HG03064 (cell line): ENCODE data around the gene B4GALNT3.

Experiments
- ATAC-seq: cut with Tn5 transposase; IDR thresholded peaks from one replicate; pipeline ENCODE4 v1.9.1; 2021; ENCODE audit warnings: low read depth; ENCODE audit not compliant: unreplicated experiment

Gene B4GALNT3

DNA sequence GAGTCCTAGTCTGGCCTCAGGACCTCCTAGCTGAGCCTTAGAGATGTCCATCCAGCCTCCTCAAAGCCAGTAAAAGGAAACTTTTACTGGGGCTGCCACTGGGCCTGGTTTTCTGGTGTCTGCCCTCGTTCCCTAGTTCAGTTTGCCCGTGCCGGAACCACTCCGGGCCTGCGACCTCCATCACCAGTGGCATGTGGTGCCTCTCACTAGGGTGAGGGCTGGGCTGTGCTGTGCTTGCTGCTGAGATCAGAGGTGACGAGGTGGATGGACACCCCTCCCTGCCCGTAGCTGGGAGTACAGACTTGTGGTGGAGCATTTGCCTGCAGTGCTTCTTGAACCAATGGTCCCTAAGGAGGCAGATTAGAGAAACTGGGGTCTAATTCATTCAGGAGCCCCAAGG, 75.7 kb downstream of the B4GALNT3 start:
- ATAC-seq, result no peak

DNA sequence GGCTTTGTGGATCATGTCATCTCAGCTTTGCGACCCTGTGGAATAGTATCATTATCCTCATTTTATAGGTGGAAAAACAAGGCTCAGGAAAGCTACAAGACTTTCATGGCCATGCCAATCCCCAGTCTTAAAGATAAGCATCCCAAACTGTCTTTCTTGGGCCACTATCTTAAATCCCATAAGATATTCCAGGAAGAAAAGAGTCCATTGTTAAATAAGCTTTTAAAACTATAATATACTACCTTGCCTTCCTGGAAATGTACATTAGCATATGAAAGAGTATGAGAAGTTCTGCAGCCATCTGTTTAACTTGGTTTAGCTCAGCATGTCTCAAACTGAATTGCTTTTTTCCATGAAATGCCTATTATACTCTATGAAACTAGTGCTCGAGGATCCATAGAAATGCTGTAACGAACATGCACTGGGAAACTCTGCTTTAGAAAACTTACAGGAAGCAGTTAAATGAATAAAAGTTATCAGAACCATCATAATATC, 77.1 kb downstream of the B4GALNT3 start:
- no peak for ATAC-seq

DNA sequence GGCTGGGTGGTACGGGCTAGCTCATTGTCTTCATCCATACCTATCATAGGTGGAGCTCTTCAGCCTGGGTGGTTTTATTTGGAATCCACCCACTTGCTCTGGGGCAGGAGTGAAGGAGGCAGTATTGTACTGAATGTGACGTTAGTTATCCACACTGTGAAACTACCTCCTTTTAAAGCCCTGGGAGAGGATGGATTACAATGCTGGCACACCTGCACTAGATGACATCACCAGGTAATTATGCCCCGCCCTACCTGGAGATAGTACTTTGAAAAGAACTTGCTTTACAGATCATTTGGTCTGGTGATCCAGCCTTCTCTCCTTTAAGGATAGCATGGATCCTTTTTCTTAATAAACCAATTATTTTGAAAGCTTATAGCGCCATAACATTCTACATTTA, 78.0 kb downstream of the B4GALNT3 start:
- ATAC-seq, result no peak

DNA sequence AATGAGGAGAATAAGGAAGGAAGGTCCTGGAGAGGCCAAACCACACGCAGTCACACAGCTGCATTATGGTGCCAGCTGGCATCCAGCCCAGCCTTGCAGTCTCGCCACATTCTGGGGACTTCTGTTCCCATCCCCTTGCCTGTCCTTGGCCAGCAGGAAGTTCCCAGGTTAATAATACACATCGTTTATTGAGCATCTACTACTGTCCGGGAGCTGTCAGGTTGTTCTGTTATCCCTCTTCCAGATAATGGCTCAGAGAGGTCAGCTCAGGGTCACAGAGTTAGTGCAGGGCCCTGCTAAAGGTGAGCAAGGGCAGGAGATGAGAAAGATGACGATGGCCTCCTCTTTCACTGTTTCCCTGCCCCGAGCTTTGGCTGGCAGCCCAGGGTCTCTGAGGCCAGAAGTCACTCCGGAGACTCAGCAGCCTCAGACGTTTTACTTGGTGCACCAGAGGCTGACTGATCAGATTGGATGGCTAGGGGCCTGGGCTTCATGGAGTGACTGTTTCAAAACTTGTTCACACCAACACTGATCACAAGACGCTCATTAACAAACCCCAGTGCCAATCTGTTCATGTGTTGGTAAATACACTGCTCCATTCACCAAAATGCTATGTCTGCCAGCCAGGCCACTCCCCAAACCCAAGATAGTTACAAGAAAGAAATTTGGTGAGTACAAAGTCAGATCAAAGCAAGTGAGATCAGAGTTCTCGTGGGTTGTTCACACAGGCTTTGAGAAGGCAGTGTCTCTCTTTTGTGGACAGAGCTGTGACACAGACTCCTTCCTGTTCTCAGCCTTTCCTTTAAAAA, 79.2 kb downstream of the B4GALNT3 start:
- no peak for ATAC-seq

DNA sequence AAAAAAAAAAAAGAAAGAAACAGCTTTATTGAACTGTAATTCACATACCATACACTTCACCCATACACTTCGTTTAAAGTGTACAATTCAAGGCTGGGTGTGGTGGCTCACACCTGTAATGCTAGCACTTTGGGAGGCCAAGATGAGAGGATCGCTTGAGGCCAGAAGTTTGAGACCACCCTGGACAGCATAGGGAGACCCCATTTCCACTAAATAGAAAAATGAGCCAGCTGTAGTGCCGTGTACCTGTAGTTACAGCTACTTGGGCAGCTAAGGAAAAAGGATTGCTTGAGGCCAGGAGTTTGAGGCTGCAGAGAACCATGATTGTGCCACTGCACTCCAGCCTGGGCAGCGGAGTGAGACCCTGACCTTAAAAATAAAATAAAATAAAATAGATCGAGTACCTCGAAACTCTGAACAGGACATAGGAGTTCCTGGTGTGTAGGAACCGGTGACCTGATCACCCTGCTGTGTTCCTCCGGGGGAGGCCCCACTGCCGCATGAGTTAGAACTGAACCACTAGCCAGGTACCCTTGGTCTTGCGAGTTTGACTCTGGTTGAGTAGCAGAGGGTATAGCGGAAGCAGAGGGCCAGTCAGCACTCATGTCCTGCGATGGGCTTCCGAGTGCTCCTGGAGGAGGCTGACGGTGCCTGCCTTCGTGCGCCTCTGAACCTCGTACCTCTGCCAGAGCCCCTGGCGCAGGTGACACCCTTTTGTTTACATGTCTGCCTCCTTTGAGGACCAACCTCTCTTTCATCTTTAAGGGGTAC, 80.0 kb downstream of the B4GALNT3 start:
- no peak for ATAC-seq

DNA sequence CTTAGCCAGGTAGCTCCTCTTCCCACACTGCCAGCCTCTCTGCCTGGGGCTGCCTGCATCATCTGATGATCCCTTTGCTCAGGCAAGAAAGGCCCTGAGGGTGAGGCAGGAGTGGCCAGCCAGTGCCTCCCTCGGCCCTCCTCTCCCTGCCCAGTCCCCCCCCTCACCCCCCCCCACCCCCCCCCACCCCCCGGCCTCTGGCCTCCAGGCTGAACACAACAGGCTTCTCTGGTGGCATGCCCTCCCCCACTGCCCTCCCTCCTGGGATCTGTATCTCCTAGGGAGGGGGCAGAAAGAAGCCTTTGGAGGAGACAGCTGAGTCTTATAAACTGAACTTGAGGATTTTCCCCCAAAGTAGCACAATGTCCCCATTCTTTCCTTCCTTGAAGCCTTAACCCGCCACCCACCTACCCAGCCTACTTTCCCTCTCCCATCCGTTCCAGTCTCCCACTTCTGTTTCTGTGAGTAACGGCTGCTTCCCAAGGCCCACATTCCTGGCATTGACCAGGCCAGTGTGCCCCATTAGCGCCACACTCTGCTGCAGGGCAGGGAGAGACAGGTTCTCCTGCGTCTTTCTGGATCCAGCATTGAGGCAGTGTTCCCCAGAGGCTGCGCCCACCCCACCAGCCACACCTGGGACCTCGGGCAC, 82.1 kb downstream of the B4GALNT3 start:
- no peak for ATAC-seq

DNA sequence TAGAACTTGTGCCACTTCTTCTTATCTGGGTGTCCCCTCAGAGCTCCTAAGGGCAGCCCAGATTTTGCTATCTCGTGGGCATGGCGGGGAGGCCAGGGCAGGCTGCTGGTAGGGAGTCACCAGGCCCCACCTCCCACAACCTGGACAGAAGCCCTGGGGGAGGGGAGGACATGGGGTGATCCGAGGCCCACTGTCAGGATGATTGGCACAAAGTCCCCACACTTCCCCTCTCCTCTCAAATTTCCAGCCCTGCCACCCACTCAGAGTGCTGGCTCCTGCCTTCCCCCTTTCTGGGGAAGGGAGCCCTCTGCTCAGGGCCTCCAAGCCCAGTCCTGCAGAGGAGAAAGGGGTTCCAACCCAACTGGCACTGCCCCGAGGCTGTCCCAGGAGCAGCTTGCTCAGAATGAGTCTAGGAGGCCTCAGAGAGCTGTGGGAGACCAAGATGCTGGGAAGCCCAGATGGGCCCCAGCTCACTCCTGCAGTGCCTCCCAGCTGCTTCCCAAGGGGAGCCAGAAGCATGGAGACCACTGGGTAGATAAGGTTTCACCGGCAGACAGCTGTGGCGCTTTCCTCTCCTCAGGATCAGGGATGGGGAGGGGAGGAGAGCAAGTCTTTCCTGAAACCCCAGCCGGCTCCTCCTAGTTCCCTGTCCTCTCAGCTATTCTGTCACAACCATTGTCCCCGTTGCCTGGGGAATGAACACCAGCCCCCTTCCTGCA, 82.8 kb downstream of the B4GALNT3 start:
- no peak for ATAC-seq

DNA sequence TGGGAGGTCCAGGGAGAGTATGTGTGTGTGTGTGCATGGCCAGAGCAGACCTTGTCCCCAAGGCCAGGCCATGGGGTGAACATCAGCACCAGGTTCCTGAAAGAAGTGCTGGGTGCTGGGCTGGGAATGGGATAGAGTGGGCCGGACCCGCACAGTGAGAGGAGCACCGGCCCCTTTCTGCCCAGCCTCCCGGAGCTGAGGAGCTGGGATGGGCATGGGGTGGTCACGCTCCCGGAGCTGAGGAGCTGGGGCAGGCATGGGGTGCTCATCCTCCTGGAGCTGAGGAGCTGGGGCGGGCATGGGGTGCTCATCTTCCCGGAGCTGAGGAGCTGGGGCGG, 83.3 kb downstream of the B4GALNT3 start:
- no peak for ATAC-seq

DNA sequence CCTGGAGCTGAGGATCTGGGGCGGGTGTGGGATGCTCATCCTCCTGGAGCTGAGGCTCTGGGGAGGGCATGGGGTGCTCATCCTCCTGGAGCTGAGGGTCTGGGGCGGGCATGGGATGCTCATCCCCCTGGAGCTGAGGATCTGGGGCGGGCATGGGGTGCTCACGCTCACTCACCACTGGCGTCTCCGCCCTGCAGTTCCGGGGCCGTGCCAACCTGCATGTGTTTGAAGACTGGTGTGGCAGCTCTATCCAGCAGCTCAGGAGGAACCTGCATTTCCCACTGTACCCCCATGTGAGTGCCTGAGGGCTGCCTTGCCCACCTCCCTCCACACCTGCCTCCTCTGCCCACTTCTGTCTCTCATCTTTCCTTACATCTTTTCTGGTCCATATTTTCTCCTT, 84.4 kb downstream of the B4GALNT3 start:
- ATAC-seq, result no peak

DNA sequence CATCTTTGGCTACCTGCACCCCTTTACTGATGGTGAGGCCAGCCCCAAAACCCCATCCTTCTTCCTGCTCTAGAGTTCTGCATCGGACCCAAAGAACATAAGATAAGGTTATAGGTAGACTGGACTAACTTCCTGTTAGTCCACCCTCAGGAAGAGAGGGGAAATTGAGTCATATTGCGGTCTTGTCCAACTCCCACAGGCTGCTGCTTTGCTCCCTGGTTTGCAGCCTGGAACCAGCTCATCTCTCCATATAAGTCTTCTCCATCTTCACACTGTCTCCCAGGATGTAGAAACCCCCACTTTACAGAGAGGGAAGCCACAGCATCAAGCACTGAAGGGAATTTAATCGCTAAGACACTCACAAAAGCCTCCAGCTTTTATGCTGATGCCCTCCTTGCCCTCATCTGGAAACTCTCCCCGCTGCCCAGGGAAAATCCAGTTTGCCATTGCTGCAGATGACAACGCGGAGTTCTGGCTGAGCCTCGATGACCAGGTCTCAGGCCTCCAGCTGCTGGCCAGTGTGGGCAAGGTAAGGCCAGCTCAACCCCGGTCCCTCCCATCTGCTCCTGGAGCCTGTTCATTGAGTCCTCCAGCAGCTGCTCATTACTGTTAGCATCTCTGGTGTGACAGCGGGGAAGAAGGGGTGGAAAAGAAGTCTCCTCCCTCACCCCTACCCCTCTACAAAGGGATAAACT, 85.3 kb downstream of the B4GALNT3 start:
- ATAC-seq, result no peak

DNA sequence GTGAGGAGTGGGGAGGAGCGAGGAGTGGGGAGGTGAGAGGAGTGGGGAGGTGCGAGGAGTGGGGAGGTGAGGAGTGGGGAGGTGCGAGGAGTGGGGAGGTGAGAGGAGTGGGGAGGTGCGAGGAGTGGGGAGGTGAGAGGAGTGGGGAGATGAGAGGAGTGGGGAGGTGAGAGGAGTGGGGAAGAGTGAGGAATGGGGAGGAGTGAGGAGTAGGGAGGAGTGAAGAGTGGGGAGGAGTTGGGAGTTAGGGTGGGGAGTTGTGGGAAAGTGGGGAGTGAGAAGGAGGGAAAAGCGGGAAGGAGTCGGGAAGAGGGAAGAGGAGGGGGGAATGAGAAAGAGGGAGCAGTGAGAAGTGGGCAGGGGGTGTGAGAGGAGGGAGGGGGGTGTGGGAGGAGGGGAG, 86.1 kb downstream of the B4GALNT3 start:
- no peak for ATAC-seq

DNA sequence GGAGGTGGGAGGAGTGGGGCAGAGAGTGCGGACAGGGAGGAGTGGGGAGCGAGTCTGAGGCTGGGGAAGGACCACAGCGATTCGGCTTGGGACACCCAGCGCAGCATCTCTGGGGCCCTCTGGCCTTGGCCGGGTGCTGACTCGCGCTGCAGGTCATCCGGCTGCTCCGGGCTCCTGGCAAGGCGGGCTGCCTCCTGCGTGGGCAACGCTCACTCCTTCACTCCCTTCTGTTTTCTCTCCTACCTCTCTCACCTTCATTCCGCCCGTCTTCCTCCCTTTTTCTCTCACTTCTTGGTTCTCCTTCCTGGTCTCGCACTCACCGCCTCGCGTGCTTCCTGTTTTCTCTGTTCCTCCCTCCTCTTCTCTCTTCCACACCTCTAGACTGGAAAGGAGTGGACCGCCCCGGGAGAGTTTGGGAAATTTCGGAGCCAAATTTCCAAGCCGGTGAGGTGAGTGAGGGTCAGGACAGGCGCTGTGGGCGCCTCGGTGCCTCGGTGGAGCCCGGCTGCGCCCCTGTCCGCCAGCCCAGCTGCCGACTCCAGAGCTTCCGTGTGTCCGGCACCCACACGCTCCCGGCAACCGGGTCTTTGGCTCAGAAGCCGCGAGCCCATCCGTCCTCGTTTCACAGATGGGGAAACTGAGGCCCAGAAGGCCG, 86.7 kb downstream of the B4GALNT3 start:
- no peak for ATAC-seq

DNA sequence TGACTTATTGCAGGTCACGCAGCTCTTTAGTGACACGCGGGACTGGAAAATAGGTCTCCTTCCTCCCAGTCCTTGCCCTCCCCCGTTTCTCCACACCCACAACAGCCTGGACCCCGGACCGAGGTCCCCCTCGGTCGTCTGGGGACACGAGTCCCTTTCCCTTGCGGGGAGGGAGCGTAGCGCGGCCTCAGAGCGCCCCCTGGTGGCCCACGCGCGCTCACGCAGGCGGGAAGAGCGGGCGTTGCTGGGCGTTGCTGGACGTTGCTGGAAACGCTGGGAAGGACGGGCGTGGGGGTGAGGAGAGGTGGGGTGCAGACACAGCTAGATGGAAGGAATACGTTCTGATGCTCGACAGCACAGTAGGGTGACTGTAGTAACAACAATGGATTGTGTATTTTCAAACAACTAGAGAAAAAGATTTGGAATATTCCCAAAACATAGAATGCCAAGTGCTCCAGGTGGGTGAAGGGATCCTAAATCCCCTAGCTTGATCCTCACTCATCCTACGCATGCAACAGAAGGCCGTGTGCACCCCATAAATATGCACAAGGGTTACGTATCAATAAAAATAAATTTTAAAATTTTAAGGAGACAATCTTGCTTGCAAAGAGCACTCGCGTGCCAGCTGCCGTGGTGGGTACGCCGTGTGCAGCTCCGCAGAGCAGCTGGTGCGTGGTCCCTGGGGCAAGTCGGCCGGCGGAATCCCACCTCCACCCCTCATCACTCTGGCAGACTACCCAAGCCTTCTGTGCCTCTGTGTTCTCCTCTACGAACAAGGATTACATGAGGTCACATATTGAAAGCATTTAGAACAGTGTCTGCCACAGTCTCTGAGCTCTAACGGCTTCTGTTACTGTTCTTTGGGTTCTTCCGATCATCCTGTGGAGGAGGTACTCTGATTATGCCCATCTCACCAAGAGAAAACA, 87.4 kb downstream of the B4GALNT3 start:
- no peak for ATAC-seq

DNA sequence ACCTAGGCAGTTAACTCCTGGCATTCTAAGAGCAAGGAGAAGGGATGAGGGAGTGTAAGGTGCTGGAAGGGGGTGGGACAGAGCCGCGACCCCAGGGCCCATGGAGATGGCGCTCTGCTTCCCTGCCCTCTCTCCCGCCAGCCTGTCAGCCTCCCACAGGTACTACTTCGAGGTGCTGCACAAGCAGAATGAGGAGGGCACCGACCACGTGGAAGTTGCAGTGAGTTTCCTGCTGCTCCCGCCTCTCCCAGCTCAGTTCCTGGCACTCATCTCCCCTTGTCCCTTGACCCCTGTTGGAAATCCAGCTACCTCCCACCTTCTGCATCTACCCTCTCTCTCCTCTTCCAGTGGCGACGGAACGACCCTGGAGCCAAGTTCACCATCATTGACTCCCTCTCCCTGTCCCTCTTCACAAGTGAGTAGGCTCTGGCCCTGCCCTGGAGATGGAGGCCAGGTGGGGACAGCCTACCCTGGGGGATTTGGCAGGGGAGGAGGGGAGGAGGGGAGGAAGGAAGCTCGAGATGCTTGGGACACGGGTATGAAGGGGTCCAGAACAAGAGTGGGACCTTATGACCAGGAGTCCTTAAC, 88.2 kb downstream of the B4GALNT3 start:
- ATAC-seq, result no peak

DNA sequence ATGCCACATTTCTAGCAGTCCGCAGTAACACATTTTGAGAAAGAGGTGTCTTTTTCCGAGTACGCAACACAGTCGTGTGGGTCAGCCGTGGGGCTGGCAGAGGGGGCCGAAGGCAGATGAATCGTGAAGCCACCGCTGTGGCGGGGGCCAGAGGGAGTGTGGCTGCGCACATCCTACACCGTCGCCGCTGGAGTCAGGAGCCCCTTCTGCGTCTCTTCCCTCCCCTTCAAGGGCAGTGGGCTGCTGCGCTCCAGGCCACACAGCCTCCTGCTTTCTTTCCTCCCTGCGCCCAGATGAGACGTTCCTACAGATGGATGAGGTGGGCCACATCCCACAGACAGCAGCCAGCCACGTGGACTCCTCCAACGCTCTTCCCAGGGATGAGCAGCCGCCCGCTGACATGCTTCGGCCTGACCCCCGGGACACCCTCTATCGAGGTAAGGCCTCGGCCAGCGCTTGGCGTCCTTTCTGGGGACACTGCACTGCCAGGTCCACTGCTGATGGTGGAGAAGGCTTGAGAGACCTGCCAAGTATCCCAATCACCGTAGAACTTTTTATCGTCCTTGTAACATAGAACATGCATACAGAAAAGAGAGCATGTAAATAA, 89.8 kb downstream of the B4GALNT3 start:
- no peak for ATAC-seq

DNA sequence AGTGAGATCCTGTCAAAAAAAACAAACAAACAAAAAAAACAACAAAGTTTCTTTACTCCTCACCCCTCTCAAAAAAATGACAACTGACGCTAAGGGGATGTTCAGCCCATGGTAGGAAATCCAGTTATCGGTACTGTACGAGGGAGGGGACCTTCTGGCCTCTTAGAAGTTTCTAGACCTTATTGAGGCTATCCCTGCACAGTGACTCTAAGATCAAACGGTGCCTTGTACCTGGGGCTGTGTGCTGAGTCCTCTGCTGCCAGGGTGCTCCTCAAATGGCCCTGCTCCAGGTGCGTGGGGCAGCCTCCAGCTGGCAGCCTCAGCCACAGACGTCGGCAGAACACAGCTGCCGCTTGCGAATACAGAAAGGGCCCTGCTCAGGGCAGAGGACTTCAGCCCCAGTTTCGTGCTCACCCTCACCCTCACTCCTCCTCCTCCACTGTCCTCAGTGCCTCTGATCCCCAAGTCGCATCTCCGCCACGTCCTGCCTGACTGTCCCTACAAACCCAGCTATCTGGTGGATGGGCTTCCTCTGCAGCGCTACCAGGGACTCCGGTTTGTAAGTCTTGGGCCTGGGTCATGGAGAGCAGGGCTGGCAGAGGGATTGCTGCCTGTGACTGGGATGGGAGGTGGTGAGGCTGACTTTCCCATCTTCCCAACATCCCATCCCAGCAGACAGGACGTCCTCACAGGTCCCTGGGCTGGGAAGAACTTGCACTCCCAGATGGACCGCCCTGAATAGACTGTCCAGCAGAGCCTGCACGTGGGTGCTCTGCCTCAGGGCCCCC, 90.9 kb downstream of the B4GALNT3 start:
- no peak for ATAC-seq

DNA sequence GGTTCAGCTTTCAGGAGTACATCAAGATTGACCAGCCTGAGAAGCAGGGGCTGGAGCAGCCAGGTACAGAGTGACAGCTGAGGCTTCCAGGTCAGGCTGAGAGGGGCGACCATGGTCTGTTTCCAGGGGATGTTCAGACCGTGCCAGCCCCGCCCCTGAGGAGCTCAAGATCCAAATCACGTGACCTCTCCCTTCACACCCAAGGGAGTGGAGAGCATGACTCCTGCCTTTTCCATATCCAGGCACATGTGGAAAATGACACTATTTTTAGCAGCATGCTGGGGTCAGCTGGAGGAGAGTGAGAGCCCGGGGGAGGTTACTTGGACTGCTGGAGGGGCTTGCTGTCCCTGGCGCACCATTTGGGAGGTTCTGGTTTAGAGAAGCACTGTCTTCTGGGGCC, 92.7 kb downstream of the B4GALNT3 start:
- no peak for ATAC-seq
